OCI-LY3 (cell line): ENCODE results near the gene MORC2.

Source experiments
- H2AFZ ChIP-seq: fragments of 200-600, 300-600 bp; shearing (Covaris generic); 2 replicates; pipeline ENCODE4 v1.6.0; 2014; ENCODE audit warnings: antibody characterized with exemption, low read depth, low read length
- H3K27ac ChIP-seq: fragments of 200-600, 300-600 bp; sonication (generic); 2 replicates; pipeline ENCODE4 v1.5.1; 2014; ENCODE audit warnings: mild to moderate bottlenecking, low read length, moderate library complexity, mixed read lengths
- H3K27me3 ChIP-seq: fragments of 200-600, 300-600 bp; sonication (generic); 2 replicates; pipeline ENCODE4 v1.6.1; 2014; ENCODE audit warnings: low read depth, low read length, mixed read lengths
- H3K36me3 ChIP-seq: fragments of 200-600, 300-600 bp; sonication (generic); replicated peaks from 2 replicates; pipeline ENCODE3; 2014; ENCODE audit warnings: low read depth, low read length, mixed read lengths
- H3K4me1 ChIP-seq: fragments of 300-600, 200-600 bp; sonication (generic); 2 replicates; pipeline ENCODE4 v1.6.1; 2014; ENCODE audit warnings: low read length, mixed read lengths
- H3K4me2 ChIP-seq: fragments of 200-600, 300-600 bp; sonication (generic); 2 replicates; pipeline ENCODE4 v1.6.1; 2014; ENCODE audit warnings: low read length, mixed read lengths
- H3K4me3 ChIP-seq: fragments of 300-600, 200-600 bp; sonication (generic); 2 replicates; pipeline ENCODE4 v1.5.1; 2014; ENCODE audit warnings: antibody characterized with exemption, mild to moderate bottlenecking, low read length, moderate library complexity
- H3K79me2 ChIP-seq: fragments of 300-600, 200-600 bp; shearing (Covaris generic); 2 replicates; pipeline ENCODE4 v1.6.1; 2014; ENCODE audit warnings: mild to moderate bottlenecking, low read length, mixed read lengths
- H3K9ac ChIP-seq: fragments of 300-600, 200-600 bp; shearing (Covaris generic); 2 replicates; pipeline ENCODE4 v1.6.0; 2014; ENCODE audit warnings: mild to moderate bottlenecking, low read length, moderate library complexity
- H3K9me3 ChIP-seq: fragments of 200-600, 300-600 bp; shearing (Covaris generic); 2 replicates; pipeline ENCODE4 v1.6.1; 2014; ENCODE audit warnings: low read length, mixed read lengths; ENCODE audit not compliant: insufficient read depth
- H4K20me1 ChIP-seq: fragments of 200-600, 300-600 bp; sonication (generic); 2 replicates; pipeline ENCODE4 v1.6.1; 2016; ENCODE audit warnings: low read length, mixed read lengths; ENCODE audit not compliant: insufficient read depth
- EZH2phosphoT487 ChIP-seq: fragments of 200-600 bp; shearing (Covaris generic); IDR thresholded peaks from 2 replicates; pipeline ENCODE4 v1.6.1; 2018; ENCODE audit warnings: antibody characterized with exemption, mixed run types, low read depth
- TF ChIP-seq, protein P1 (sequence below): fragments of 200-600, 300-600 bp; sonication (generic); IDR thresholded peaks from 2 replicates; pipeline ENCODE4 v1.5.1; 2014; ENCODE audit warnings: antibody characterized with exemption, low read length, low read depth

The MORC2 gene

DNA sequence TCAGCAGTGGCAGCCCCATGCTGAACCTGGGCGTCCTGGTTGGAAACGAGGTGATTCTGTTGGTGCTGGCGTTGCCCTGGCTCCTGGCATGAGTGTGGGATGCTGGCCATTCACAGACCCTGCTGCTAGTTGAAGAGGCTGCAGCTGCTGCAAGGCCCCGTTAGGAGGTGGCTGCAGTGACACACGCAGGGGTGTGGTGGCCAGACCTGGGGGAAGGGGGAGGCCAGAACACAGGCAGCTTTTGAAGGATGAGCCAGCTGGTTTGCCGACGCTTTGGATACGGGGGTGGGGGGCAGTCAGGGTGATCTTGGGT lies 77.2 kb downstream of the MORC2 start:
- Histone ChIP-seq H3K36me3 (no peaks in the 10 kb centered on the region), H2AFZ (no peak overlapping the region), H3K9me3 (no peaks in the 10 kb centered on the region), H3K4me3 (no peak overlapping the region), H3K27ac (no peak overlapping the region), H3K4me2 (no peak overlapping the region), H3K4me1 (no peaks in the 10 kb centered on the region), H3K9ac (no peak overlapping the region), H3K27me3 (no peaks in the 10 kb centered on the region), H3K79me2 (no peaks in the 10 kb centered on the region), H4K20me1 (no peaks in the 10 kb centered on the region)
- no peak for TF ChIP-seq EZH2phosphoT487

DNA sequence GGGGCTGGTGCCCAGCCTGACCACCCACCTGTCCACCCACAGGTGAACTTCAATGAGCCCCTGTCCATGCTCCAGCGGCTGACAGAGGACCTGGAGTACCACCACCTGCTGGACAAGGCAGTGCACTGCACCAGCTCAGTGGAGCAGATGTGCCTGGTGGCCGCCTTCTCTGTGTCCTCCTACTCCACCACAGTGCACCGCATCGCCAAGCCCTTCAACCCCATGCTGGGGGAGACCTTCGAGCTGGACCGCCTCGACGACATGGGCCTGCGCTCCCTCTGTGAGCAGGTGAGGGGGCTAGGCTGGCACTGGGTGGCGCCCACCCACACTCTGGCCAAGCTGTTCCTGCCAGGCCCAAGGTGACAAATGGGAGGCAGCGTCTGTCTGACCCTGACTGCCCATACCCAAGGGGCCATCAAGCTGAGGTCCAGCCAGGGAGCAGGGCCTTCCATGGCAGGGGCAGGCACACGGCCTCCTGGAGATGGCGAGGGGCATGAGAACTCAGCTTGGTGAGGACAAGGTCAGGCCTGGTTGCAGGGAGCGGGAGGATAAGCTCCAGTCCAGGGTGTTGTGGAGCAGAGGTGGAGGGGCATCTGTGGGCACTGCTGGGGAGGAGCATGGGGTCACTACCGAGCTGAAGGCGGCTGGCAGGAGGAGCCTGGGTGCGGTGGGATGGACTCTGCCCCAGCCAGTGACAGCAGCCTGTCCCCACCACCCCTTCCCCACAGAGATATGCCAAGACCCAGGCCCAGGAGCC lies 77.7 kb downstream of the MORC2 start:
- Histone ChIP-seq H3K4me2 (no peak overlapping the region), H3K4me3 (no peak overlapping the region), H3K4me1 (no peaks in the 10 kb centered on the region), H3K9ac (no peak overlapping the region), H3K9me3 (no peaks in the 10 kb centered on the region), H2AFZ (no peak overlapping the region), H3K27me3 (no peaks in the 10 kb centered on the region), H3K79me2 (no peaks in the 10 kb centered on the region), H3K36me3 (no peaks in the 10 kb centered on the region), H3K27ac (no peak overlapping the region), H4K20me1 (no peaks in the 10 kb centered on the region)
- TF ChIP-seq EZH2phosphoT487 = no peak
- TF ChIP-seq, protein P1, sequence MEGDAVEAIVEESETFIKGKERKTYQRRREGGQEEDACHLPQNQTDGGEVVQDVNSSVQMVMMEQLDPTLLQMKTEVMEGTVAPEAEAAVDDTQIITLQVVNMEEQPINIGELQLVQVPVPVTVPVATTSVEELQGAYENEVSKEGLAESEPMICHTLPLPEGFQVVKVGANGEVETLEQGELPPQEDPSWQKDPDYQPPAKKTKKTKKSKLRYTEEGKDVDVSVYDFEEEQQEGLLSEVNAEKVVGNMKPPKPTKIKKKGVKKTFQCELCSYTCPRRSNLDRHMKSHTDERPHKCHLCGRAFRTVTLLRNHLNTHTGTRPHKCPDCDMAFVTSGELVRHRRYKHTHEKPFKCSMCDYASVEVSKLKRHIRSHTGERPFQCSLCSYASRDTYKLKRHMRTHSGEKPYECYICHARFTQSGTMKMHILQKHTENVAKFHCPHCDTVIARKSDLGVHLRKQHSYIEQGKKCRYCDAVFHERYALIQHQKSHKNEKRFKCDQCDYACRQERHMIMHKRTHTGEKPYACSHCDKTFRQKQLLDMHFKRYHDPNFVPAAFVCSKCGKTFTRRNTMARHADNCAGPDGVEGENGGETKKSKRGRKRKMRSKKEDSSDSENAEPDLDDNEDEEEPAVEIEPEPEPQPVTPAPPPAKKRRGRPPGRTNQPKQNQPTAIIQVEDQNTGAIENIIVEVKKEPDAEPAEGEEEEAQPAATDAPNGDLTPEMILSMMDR = peak; percentile 80

DNA sequence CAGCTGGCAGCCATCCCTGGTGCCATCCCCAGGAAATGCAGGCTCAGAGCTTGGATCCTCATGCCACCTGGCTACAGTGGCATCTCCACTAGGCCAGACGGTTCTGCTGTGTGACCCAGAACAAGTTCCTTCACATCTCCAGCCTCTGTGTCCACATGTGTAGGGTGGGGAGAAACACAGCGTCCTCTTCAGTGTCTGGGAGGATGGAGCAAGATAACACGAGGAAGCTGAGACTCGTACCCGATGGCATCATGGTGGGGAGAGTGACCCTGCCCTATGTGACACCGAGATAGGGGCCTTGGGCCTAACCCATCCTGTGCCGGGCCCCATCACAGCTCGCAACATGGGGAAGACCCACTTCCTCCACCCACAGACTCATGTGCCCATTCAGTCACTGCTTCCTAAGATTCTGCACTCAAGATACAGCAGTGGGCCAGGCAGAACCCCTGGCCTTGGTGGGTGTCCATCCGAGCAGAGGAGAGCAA lies 78.5 kb downstream of the MORC2 start:
- Histone ChIP-seq H3K36me3 (no peaks in the 10 kb centered on the region), H3K9ac (no peak overlapping the region), H3K4me1 (no peaks in the 10 kb centered on the region), H3K4me2 (no peak overlapping the region), H4K20me1 (no peaks in the 10 kb centered on the region), H3K4me3 (no peak overlapping the region), H3K27me3 (no peaks in the 10 kb centered on the region), H2AFZ (no peak overlapping the region), H3K27ac (no peak overlapping the region), H3K79me2 (no peaks in the 10 kb centered on the region), H3K9me3 (no peaks in the 10 kb centered on the region)
- TF ChIP-seq, protein P1 = no peak
- TF ChIP-seq EZH2phosphoT487 = no peak

DNA sequence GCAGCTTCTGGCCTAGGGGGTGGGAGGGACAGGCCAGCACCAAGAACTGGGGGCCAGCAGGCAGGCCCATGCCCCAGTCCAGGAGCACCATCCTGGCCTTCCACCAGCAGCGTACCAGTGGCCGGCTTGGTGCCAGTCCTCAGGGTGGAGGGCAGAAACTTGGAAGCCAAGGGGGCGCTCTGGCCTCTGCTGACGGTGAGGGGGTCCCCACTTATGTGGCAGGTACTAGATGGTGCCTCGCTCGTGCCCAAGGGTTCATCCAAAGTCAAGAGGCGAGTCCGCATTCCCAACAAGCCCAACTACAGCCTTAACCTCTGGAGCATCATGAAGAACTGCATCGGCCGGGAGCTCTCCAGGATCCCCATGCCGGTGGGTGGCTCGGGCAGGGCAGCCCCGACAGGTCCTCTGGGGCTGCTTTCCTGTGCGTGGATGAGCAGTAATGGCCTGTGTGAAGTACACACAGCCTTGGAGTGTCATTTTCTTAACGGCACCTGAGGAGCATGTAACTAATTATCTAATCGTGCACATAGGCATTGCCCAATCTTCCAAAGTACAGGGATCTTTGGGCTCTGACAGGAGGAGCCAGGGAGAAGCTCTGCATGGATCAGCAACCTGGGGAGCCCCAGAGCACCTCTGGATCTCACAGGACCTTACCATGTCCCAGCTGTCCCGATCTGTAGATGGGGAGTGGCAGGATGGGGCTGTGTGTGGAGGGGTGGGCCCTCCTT lies 79.1 kb downstream of the MORC2 start:
- Histone ChIP-seq H3K4me2 (no peak overlapping the region), H3K27ac (no peak overlapping the region), H3K4me1 (no peaks in the 10 kb centered on the region), H4K20me1 (no peaks in the 10 kb centered on the region), H2AFZ (no peak overlapping the region), H3K36me3 (no peaks in the 10 kb centered on the region), H3K27me3 (no peaks in the 10 kb centered on the region), H3K9me3 (no peaks in the 10 kb centered on the region), H3K79me2 (no peaks in the 10 kb centered on the region), H3K4me3 (no peak overlapping the region), H3K9ac (no peak overlapping the region)
- TF ChIP-seq, protein P1 = no peak
- no peak for TF ChIP-seq EZH2phosphoT487
